Stimulated activated memory B cell treated with anti-CD40 and anti-IgM and Interleukin-4, amounts not matched to agents 10 μg/mL and 1 μg/mL and 100 μg/mL, for 72 hours (primary cell): ENCODE data around the gene OPA3.

ENCODE experiments used
- ATAC-seq: fragments of 150-1000 bp; cut with Tn5 transposase; 2 replicates; pipeline ENCODE4 v1.10.0; 2021
- H3K27ac Mint-ChIP-seq: one replicate; pipeline ENCODE4 v1.8.0; 2022; ENCODE audit warnings: mild to moderate bottlenecking, mixed read lengths
- H3K27me3 Mint-ChIP-seq: one replicate; pipeline ENCODE4 v1.8.0; 2022; ENCODE audit warnings: mixed read lengths
- H3K36me3 Mint-ChIP-seq: one replicate; pipeline ENCODE4 v1.8.0; 2022; ENCODE audit warnings: mixed read lengths
- H3K4me1 Mint-ChIP-seq: one replicate; pipeline ENCODE4 v1.8.0; 2022; ENCODE audit warnings: mixed read lengths
- H3K4me3 Mint-ChIP-seq: one replicate; pipeline ENCODE4 v1.8.0; 2022; ENCODE audit warnings: mild to moderate bottlenecking, moderate library complexity, mixed read lengths
- H3K9me3 Mint-ChIP-seq: one replicate; pipeline ENCODE4 v1.8.0; 2022; ENCODE audit warnings: mixed read lengths

The OPA3 gene

GRCh38 chr19:45589768-45590167, 5.2 kb upstream of the OPA3 start:
- H3K27me3 Mint-ChIP-seq: peaks cover 39% of the 10 kb centered on the region
- no peak overlapping the region for H3K27ac Mint-ChIP-seq
- no peak overlapping the region for H3K4me3 Mint-ChIP-seq

GRCh38 chr19:45587873-45588272, 3.3 kb upstream of the OPA3 start:
- Mint-ChIP-seq H3K27me3 (peaks cover 39% of the 10 kb centered on the region), H3K4me1 (peaks cover 18% of the 10 kb centered on the region), H3K27ac (no peak overlapping the region), H3K36me3 (no peaks in the 10 kb centered on the region), H3K9me3 (no peaks in the 10 kb centered on the region), H3K4me3 (no peak overlapping the region)
- no peak for ATAC-seq

More at GRCh38 chr19:45589768-45590167, 5.2 kb upstream of the OPA3 start:
- no peaks in the 10 kb centered on the region for H3K9me3 Mint-ChIP-seq
- peaks cover 12% of the 10 kb centered on the region for H3K4me1 Mint-ChIP-seq
- ATAC-seq: no peak
- no peaks in the 10 kb centered on the region for H3K36me3 Mint-ChIP-seq

- Mint-ChIP-seq H3K4me3 (peak overlapping the region; percentile 77), H3K27ac (peak overlapping the region; percentile 90), H3K36me3 (peaks cover 5% of the 10 kb centered on the region), H3K9me3 (no peaks in the 10 kb centered on the region), H3K4me1 (peaks cover 20% of the 10 kb centered on the region), H3K27me3 (peaks cover 12% of the 10 kb centered on the region)
- ATAC-seq: no peak
Measured at GRCh38 chr19:45585158-45585577, 566 bp upstream of the OPA3 start.

- Mint-ChIP-seq H3K27me3 (no peaks in the 10 kb centered on the region), H3K4me1 (peaks cover 34% of the 10 kb centered on the region), H3K27ac (no peak overlapping the region), H3K9me3 (no peaks in the 10 kb centered on the region), H3K36me3 (peaks cover 8% of the 10 kb centered on the region), H3K4me3 (no peak overlapping the region)
- ATAC-seq: no peak
Measured at GRCh38 chr19:45581576-45581975, 3.0 kb downstream of the OPA3 start.

GRCh38 chr19:45578861-45579260, 5.7 kb downstream of the OPA3 start:
- no peak overlapping the region for H3K4me3 Mint-ChIP-seq
- ATAC-seq: no peak
- H3K27me3 Mint-ChIP-seq: no peaks in the 10 kb centered on the region
- peaks cover 11% of the 10 kb centered on the region for H3K36me3 Mint-ChIP-seq
- no peak overlapping the region for H3K27ac Mint-ChIP-seq
- peaks cover 29% of the 10 kb centered on the region for H3K4me1 Mint-ChIP-seq
- H3K9me3 Mint-ChIP-seq: no peaks in the 10 kb centered on the region

GRCh38 chr19:45577111-45577905, 7.3 kb downstream of the OPA3 start:
- H3K4me3 Mint-ChIP-seq: no peak overlapping the region

GRCh38 chr19:45576682-45577081, 7.9 kb downstream of the OPA3 start:
- H3K36me3 Mint-ChIP-seq: peaks cover 10% of the 10 kb centered on the region
- no peak overlapping the region for H3K27ac Mint-ChIP-seq
- no peaks in the 10 kb centered on the region for H3K27me3 Mint-ChIP-seq
- ATAC-seq: no peak
- H3K9me3 Mint-ChIP-seq: no peaks in the 10 kb centered on the region
- no peak overlapping the region for H3K4me3 Mint-ChIP-seq
- peaks cover 14% of the 10 kb centered on the region for H3K4me1 Mint-ChIP-seq

More at GRCh38 chr19:45577111-45577905, 7.3 kb downstream of the OPA3 start:
- H3K27ac Mint-ChIP-seq: no peak overlapping the region
- no peaks in the 10 kb centered on the region for H3K9me3 Mint-ChIP-seq
- no peaks in the 10 kb centered on the region for H3K27me3 Mint-ChIP-seq
- H3K36me3 Mint-ChIP-seq: peaks cover 11% of the 10 kb centered on the region
- no peak for ATAC-seq
- H3K4me1 Mint-ChIP-seq: peaks cover 17% of the 10 kb centered on the region

GRCh38 chr19:45575216-45575615, 9.4 kb downstream of the OPA3 start:
- peaks cover 17% of the 10 kb centered on the region for H3K4me1 Mint-ChIP-seq
- no peak overlapping the region for H3K4me3 Mint-ChIP-seq

GRCh38 chr19:45574526-45574925, 10.1 kb downstream of the OPA3 start:
- Mint-ChIP-seq H3K9me3 (no peaks in the 10 kb centered on the region), H3K36me3 (peaks cover 5% of the 10 kb centered on the region), H3K4me1 (peaks cover 24% of the 10 kb centered on the region), H3K27ac (no peak overlapping the region), H3K27me3 (no peaks in the 10 kb centered on the region), H3K4me3 (no peak overlapping the region)
- no peak for ATAC-seq

More at GRCh38 chr19:45575216-45575615, 9.4 kb downstream of the OPA3 start:
- H3K27me3 Mint-ChIP-seq: no peaks in the 10 kb centered on the region
- H3K27ac Mint-ChIP-seq: no peak overlapping the region
- no peaks in the 10 kb centered on the region for H3K9me3 Mint-ChIP-seq
- peaks cover 5% of the 10 kb centered on the region for H3K36me3 Mint-ChIP-seq
- ATAC-seq: no peak

GRCh38 chr19:45571457-45572220, 13.0 kb downstream of the OPA3 start:
- H3K27ac Mint-ChIP-seq: no peak overlapping the region

GRCh38 chr19:45569619-45570421, 14.8 kb downstream of the OPA3 start:
- ATAC-seq: no peak
- Mint-ChIP-seq H3K27ac (peak overlapping the region; percentile 42), H3K36me3 (no peaks in the 10 kb centered on the region), H3K4me1 (peaks cover 16% of the 10 kb centered on the region), H3K27me3 (no peaks in the 10 kb centered on the region), H3K4me3 (no peak overlapping the region), H3K9me3 (no peaks in the 10 kb centered on the region)

More at GRCh38 chr19:45571457-45572220, 13.0 kb downstream of the OPA3 start:
- Mint-ChIP-seq H3K9me3 (no peaks in the 10 kb centered on the region), H3K27me3 (no peaks in the 10 kb centered on the region), H3K36me3 (peaks cover 3% of the 10 kb centered on the region), H3K4me3 (no peak overlapping the region), H3K4me1 (peaks cover 16% of the 10 kb centered on the region)
- ATAC-seq: no peak

- Mint-ChIP-seq H3K36me3 (no peaks in the 10 kb centered on the region), H3K27ac (peak overlapping the region; percentile 42), H3K4me3 (no peak overlapping the region), H3K9me3 (no peaks in the 10 kb centered on the region), H3K4me1 (peaks cover 27% of the 10 kb centered on the region), H3K27me3 (no peaks in the 10 kb centered on the region)
- no peak for ATAC-seq
Measured at GRCh38 chr19:45568732-45569131, 15.9 kb downstream of the OPA3 start.

GRCh38 chr19:45567609-45568008, 17.0 kb downstream of the OPA3 start:
- no peaks in the 10 kb centered on the region for H3K27me3 Mint-ChIP-seq
- H3K9me3 Mint-ChIP-seq: no peaks in the 10 kb centered on the region
- ATAC-seq: no peak
- H3K4me3 Mint-ChIP-seq: no peak overlapping the region
- H3K36me3 Mint-ChIP-seq: no peaks in the 10 kb centered on the region
- H3K27ac Mint-ChIP-seq: no peak overlapping the region
- peaks cover 37% of the 10 kb centered on the region for H3K4me1 Mint-ChIP-seq

GRCh38 chr19:45564131-45564780, 20.3 kb downstream of the OPA3 start:
- ATAC-seq: no peak
- Mint-ChIP-seq H3K27ac (peak overlapping the region; percentile 73), H3K36me3 (peaks cover 6% of the 10 kb centered on the region), H3K4me1 (peaks cover 49% of the 10 kb centered on the region), H3K9me3 (no peaks in the 10 kb centered on the region), H3K27me3 (no peaks in the 10 kb centered on the region), H3K4me3 (no peak overlapping the region)
